GM18526 (cell line): Measurements from ENCODE around the gene KDM4F.

Experiments used
- POLR2A ChIP-seq: IDR thresholded peaks from 3 replicates; pipeline ENCODE4 v1.6.1; 2011; ENCODE audit not compliant: insufficient read length; ENCODE audit errors: extremely low read depth

The KDM4F gene

DNA sequence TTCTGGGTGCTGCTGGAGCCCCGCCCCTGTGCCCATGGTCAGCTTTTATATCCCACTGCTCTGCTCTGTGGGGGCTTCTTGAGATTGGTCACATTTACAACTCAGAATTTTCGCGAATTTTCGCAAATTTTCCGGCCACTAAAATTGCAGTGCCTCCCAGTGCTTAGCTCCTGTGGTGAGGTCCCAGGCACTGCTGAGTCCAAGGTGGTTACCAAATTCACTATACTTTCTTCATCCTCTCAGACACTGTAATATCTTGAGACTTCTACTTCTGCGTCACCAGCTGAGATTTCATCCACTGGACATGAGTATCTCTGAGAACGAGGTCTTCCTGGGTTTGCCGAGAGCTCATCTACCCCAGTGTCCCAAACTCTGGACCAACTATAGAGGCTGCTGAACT, 8.7 kb downstream of the KDM4F start:
- TF ChIP-seq POLR2A: no peak

DNA sequence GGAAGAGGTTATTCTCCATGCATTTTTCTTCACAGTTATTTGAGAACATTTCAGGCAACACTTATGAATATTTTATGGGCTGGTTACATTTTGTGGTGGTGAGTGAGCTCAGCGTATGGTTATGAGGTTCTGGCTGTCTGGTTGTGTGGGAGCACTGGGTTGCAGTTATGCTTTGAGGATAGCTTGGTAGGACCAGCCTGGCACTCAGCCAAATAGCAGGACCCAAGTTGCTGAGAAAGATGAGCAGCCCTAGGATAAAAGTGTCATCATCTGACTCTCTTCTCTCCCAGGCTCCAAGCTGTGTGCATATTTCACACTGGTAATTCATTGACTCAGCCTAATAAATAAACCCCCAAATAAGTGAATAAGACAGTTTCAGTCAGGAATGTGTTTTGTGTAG, 9.4 kb downstream of the KDM4F start:
- no peak for TF ChIP-seq POLR2A

GRCh38 chr11:95059046-95059445, 9.8 kb downstream of the KDM4F start:
- no peak for TF ChIP-seq POLR2A

DNA sequence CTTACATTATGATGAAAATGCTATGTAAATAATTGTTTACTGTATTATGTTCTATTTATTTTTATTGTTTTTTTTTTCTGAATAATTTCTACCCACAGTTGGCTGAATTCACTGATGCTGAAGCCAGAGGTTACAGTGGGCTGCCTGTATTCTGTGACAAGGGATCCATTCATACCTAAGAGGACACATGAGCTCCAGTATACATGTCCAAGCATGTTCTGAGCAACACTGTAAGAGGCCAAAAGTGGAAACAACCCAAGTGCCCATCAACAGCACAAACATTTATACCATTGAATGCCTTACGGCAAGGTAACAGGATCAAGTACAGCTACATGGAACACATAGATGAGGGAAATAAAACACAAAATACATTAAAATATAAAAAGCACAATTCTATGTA, 16.1 kb downstream of the KDM4F start:
- TF ChIP-seq POLR2A: no peak

- TF ChIP-seq POLR2A: no peak
Observed at GRCh38 chr11:95066716-95067038, 17.5 kb downstream of the KDM4F start, which contains the start of gene SRSF8. Gene SRSF8 (plus strand): TSS chr11:95066919. CDS start chr11:95067227, 308 bp downstream.

DNA sequence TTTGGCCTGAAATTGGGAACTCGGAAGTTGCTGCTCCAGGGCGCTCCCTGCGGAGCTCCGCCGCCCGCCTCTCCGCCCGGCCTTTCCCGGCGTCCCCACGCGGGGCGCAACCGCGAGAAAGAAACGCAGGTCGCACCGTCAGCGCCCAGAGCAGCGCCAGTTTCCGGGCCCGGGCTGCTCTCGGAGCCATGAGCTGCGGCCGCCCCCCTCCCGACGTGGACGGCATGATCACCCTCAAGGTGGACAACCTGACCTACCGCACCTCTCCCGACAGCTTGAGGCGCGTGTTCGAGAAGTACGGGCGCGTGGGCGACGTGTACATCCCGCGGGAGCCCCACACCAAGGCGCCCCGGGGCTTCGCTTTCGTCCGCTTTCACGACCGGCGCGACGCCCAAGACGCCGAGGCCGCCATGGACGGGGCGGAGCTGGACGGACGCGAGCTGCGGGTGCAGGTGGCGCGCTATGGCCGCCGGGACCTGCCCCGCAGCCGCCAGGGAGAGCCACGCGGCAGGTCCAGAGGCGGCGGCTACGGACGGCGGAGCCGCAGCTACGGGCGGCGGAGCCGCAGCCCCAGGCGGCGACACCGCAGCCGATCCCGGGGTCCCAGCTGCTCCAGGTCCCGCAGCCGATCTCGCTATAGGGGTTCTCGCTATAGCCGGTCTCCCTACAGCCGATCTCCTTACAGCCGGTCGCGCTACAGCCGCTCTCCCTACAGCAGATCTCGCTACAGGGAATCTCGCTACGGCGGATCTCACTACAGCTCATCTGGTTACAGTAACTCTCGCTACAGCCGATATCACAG, 18.0 kb downstream of the KDM4F start:
- peak; percentile 63 for TF ChIP-seq POLR2A

DNA sequence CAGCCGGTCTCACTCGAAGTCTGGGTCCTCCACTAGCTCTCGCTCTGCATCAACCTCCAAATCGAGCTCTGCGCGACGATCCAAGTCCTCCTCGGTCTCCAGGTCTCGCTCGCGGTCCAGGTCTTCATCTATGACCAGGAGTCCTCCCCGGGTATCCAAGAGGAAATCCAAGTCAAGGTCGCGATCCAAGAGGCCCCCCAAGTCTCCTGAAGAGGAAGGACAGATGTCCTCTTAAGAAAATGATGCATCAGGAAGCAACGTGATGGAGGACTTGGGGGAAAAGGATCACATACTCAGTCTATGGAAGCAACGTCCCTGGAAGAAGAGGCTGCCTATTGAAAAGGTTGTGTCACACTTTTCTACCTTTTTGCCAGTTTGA, 18.6 kb downstream of the KDM4F start:
- TF ChIP-seq POLR2A: no peak

DNA sequence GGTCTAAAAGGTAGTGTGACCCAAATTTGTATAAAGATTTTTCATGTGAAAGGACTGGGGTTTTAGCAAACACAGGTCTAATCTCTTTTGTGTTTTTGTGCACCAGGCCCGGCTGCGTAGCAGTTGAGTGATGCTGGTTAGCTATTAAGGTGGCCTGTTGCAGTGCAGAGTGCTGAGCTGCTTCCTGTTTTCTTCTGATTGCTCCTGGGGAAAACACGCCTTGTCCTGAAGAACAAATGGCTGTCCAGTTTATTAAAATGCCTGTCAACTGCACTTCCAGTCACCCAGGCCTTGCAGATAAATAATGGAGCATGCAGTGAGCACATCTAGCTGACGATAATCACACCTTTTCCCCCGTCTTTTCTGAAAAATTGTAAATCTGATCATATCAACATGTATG, 19.3 kb downstream of the KDM4F start:
- TF ChIP-seq POLR2A: peak; percentile 57

- TF ChIP-seq POLR2A: no peak
Observed at GRCh38 chr11:95070471-95070870, 21.2 kb downstream of the KDM4F start.

DNA sequence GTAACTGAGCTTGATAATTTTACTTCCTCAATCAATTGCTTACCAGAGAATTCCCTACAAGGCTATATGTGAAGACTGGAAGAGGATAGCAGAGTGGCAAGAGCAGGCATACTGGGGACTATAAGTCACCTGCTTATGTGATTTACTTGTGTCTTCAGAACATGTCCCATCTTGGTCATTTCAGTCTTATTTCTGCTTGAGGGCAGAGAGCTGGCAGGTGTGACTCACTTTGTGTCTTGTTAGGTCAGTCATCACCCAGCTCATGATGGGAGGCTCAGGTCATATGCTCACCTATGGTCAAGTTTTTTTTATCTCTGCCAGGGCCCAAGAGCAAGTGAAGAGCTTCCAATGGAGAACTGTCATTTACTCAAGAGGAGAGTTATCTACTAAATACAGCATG, 23.7 kb downstream of the KDM4F start:
- TF ChIP-seq POLR2A: no peak

DNA sequence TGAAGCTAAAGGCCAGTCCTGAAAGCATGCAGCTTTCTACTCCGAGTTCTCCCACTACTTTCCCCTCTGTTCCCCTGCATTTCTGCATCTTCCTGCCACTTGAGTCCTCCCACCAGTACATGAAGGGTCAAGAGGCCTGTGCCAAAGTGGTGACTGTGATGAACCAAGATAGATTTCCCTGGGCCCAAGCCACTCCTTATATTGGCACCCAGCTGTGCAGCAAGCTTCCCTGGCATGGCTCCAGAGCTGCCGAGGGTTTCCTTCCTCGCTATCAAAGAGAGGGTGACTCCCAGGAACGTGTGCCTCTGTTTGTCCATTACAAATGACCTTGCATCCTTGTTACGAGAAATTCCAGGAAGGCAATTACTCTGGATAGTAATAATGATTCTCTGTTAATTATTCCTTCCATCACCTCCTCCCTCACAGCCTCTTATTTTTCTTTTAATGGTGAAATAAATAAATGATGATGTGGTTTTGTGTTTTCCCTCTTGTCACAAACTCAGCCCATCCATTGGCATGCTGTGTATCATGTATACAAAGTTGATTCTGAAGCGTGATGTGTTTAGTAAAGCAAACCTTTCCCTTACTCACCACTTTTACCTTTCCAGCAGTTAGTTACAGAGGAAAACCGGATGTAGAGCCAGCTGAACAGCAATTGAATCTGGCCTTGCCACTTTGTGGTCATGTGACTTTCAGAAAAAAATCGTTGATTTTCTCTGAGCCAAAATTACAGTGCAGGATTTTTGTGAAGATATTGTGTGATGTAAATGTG, 25.8 kb downstream of the KDM4F start:
- TF ChIP-seq POLR2A: no peak

DNA sequence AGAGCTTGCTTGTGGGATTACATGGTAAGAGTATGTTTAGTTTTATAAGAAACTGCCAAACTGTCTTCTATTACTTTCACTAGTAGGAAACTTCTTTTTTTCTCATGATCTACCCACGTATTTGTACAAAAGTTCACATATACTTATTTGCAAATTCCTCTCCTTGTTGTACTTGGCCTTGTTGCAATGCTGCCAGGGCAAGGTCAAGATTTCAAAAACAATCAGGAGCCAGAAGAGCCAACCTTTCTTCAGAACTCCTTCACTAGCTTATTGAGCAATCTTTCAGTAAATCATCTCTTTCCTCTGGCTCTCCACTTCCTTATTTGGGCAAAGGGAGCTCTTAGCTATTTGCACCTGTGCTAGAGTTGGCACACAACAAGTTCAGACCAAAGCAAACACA, 27.2 kb downstream of the KDM4F start:
- no peak for TF ChIP-seq POLR2A

GRCh38 chr11:95076981-95077380, 27.8 kb downstream of the KDM4F start:
- no peak for TF ChIP-seq POLR2A

GRCh38 chr11:95078526-95078925, 29.3 kb downstream of the KDM4F start:
- TF ChIP-seq POLR2A: no peak

DNA sequence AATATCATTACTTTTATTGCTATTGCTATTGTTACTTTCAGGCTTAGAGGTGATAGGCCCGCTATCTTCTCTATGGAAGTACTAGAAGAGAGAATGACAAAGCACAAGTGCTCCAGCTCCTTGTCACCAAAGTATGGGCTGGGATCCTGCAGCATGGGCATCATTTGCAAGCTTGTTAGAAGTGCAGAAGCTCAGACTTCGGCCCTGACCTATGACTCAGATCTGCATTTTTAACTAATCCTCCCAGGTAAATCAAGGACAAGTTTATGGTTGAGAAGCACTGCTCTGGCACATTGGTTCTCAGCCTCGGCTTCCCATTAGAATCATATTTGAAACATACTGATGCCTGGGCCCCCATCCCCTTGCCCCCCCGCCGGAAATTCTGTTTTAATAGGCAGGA, 31.8 kb downstream of the KDM4F start:
- TF ChIP-seq POLR2A: no peak

DNA sequence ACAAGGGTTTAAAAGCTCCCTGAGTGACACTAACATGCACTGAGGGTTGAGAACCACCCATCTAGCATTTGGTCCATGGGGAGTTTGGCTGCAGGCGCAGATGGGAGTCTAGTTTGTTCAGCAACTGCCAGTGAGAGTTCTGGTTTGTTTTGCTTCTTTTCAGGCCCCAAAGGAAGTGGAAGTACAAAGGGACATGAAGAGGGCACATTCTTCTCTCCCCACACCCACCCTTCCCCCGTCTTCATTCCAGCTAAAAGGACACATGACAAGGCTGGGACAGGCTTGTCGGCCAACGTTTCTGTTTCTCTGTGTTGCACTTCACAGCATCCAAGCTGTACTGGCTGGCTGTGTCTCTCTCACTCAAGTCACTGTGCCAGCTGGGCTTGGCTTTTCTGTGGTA, 32.2 kb downstream of the KDM4F start:
- no peak for TF ChIP-seq POLR2A
